Upper lobe of right lung (tissue), 1 donor: Measurements from ENCODE around the gene SMOC1. TPM values are rescaled to one million over a fixed set of nuclear protein-coding genes. Genes with fewer than 3 reads are reported as not detected.

Experiments
- ATAC-seq: fragments of 200-7000 bp; cut with Tn5 transposase; one replicate; pipeline ENCODE4 v1.9.1; 2020; ENCODE audit warnings: mild to moderate bottlenecking, moderate library complexity
- DNase-seq: peaks from one replicate; pipeline ENCODE4 v3.0.0-alpha.2; 2020
- H3K27ac ChIP-seq: fragments of 200-600 bp; one replicate; pipeline ENCODE4 v1.8.0; 2022
- H3K27me3 ChIP-seq: fragments of 200-600 bp; one replicate; pipeline ENCODE4 v1.8.0; 2022; ENCODE audit warnings: mild to moderate bottlenecking
- H3K36me3 ChIP-seq: fragments of 200-600 bp; one replicate; pipeline ENCODE4 v1.8.0; 2022
- H3K4me1 ChIP-seq: fragments of 200-600 bp; one replicate; pipeline ENCODE4 v1.8.0; 2022
- H3K4me3 ChIP-seq: fragments of 200-600 bp; one replicate; pipeline ENCODE4 v1.8.0; 2022; ENCODE audit warnings: mild to moderate bottlenecking
- H3K9me3 ChIP-seq: fragments of 200-600 bp; one replicate; pipeline ENCODE4 v1.8.0; 2022
- CTCF ChIP-seq: fragments of 200-600 bp; IDR thresholded peaks from one replicate; pipeline ENCODE4 v1.8.0; 2022; ENCODE audit warnings: antibody characterized with exemption
- intact Hi-C: fragments of 100-400 bp; cut with DNase I; formaldehyde crosslinking; loops from one replicate; pipeline ENCODE4 v1.11.0; 2022
- total RNA-seq: library from RNA; stranded (reverse); fragmentation: NEBNext Ultra II Directional; extraction: Animal tissue kit (Norgen Biotek cat#: 25700); gene quantifications from one replicate; pipeline ENCODE4 v1.2.1, GENCODE V29; 2021
- donor health status: DM: no; HTN: yes; CAD: no; lungs with severe emphysema.

Gene SMOC1
- total RNA-seq, 1 donor from 2014 or later: 1.1 TPM

GRCh38 chr14:69876221-69876847 lies 2.9 kb upstream of the SMOC1 start:
- Histone ChIP-seq H3K27me3 (peaks cover 26% of the 10 kb centered on the region), H3K36me3 (no peaks in the 10 kb centered on the region), H3K4me1 (peaks cover 4% of the 10 kb centered on the region), H3K9me3 (no peaks in the 10 kb centered on the region), H3K27ac (no peak overlapping the region), H3K4me3 (no peak overlapping the region)
- DNase-seq (no peak), ATAC-seq (no peak)
- intact Hi-C loops: no loop called here
- no peak for TF ChIP-seq CTCF

- Histone ChIP-seq H3K27ac (no peak overlapping the region), H3K9me3 (no peaks in the 10 kb centered on the region), H3K4me3 (no peak overlapping the region), H3K36me3 (no peaks in the 10 kb centered on the region), H3K27me3 (peaks cover 31% of the 10 kb centered on the region), H3K4me1 (peaks cover 4% of the 10 kb centered on the region)
- ATAC-seq: peak; percentile 65
- DNase-seq: no peak
- TF ChIP-seq CTCF: no peak
- intact Hi-C loops: no loop called here
Observed at GRCh38 chr14:69876848-69877306, 2.3 kb upstream of the SMOC1 start.

GRCh38 chr14:69877492-69877891 lies 1.7 kb upstream of the SMOC1 start:
- H3K9me3 ChIP-seq: no peaks in the 10 kb centered on the region
- H3K4me1 ChIP-seq: peaks cover 4% of the 10 kb centered on the region
- H3K4me3 ChIP-seq: no peak overlapping the region
- peaks cover 37% of the 10 kb centered on the region for H3K27me3 ChIP-seq
- H3K36me3 ChIP-seq: no peaks in the 10 kb centered on the region
- ATAC-seq (no peak), DNase-seq (no peak)
- peak; percentile 36 for TF ChIP-seq CTCF
- intact Hi-C loops: no loop called here
- H3K27ac ChIP-seq: no peak overlapping the region

- intact Hi-C loops: no loop called here
- DNase-seq (no peak), ATAC-seq (no peak)
- Histone ChIP-seq H3K27me3 (peaks cover 45% of the 10 kb centered on the region), H3K27ac (no peak overlapping the region), H3K4me3 (no peak overlapping the region), H3K4me1 (peaks cover 4% of the 10 kb centered on the region), H3K36me3 (no peaks in the 10 kb centered on the region), H3K9me3 (no peaks in the 10 kb centered on the region)
- no peak for TF ChIP-seq CTCF
Observed at GRCh38 chr14:69878251-69878650, 965 bp upstream of the SMOC1 start.

GRCh38 chr14:69880044-69880487 lies 850 bp downstream of the SMOC1 start:
- Histone ChIP-seq H3K4me1 (peaks cover 4% of the 10 kb centered on the region), H3K36me3 (no peaks in the 10 kb centered on the region), H3K9me3 (no peaks in the 10 kb centered on the region), H3K4me3 (no peak overlapping the region), H3K27ac (no peak overlapping the region), H3K27me3 (peaks cover 48% of the 10 kb centered on the region)
- ATAC-seq: no peak
- no peak for TF ChIP-seq CTCF
- DNase-seq: no peak
- intact Hi-C loops: no loop called here
